ENCODE results near the gene STK17A. TPM values are rescaled to one million over a fixed set of nuclear protein-coding genes. Genes with fewer than 3 reads are reported as not detected.

STK17A gene
- total and polyA plus RNA-seq, 3 experiments from 2014 or later = 45.5 to 270 (median 45.8) TPM

DNA sequence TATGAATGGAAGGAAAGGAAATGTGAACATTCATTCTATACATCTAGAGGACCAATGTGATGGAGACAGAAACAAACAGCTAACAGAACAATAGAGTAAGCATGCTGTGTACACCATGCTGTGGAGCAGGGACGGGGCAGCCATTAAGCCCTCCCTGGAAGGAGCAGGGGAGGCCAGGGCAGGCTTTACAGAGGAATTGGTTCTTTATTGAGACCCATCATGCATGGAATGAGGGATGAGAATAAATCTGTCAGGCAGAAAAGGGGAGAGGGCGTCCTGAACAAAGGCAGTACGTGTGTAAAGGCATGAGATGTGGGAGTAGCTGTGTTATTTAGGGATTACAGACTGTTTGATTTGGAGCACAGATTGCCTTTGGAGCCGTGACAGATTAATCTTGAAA lies 35.2 kb downstream of the STK17A start:
- peaks cover 98% of the 10 kb centered on the region for H3K4me1 ChIP-seq (ENCODE audit: insufficient read depth, low read length)
- peaks cover 28% of the 10 kb centered on the region for H3K36me3 ChIP-seq (ENCODE audit: insufficient read depth, low read length)
- H3K9me3 ChIP-seq (ENCODE audit: low read length) = no peaks in the 10 kb centered on the region
- H3K36me3 Mint-ChIP-seq = peaks cover 12 to 54% (median 17%) of the 10 kb centered on the region in 3 donors
- H3K9me3 Mint-ChIP-seq = no peaks in the 10 kb centered on the region
- DNase-seq = no peak
- H3K27me3 ChIP-seq (ENCODE audit: insufficient read depth, low read length, poor library complexity, severe bottlenecking) = no peaks in the 10 kb centered on the region
- no peak overlapping the region for H3K4me3 Mint-ChIP-seq
- peaks cover 5 to 59% (median 54%) of the 10 kb centered on the region in 3 donors for H3K4me1 Mint-ChIP-seq
- H3K27ac ChIP-seq (ENCODE audit: low read depth, low read length) = no peak overlapping the region
- no peak overlapping the region for H3K27ac Mint-ChIP-seq
- ChIA-PET CTCF (interaction anchor here (0.8 to 4.0 kb wide), 5 partner anchors 9 to 82 kb away, joined by 3 to 20 read pairs (median 3); partner anchors contain the start of gene STK17A), POLR2A (interaction anchor here (0.6 to 1.3 kb wide), 4 partner anchors 9 to 31 kb away, joined by 3 to 6 read pairs (median 4); no protein-coding TSS in a partner anchor)
- no peak overlapping the region for H3K4me3 ChIP-seq (ENCODE audit: low read length)
- no peaks in the 10 kb centered on the region for H3K27me3 Mint-ChIP-seq

DNA sequence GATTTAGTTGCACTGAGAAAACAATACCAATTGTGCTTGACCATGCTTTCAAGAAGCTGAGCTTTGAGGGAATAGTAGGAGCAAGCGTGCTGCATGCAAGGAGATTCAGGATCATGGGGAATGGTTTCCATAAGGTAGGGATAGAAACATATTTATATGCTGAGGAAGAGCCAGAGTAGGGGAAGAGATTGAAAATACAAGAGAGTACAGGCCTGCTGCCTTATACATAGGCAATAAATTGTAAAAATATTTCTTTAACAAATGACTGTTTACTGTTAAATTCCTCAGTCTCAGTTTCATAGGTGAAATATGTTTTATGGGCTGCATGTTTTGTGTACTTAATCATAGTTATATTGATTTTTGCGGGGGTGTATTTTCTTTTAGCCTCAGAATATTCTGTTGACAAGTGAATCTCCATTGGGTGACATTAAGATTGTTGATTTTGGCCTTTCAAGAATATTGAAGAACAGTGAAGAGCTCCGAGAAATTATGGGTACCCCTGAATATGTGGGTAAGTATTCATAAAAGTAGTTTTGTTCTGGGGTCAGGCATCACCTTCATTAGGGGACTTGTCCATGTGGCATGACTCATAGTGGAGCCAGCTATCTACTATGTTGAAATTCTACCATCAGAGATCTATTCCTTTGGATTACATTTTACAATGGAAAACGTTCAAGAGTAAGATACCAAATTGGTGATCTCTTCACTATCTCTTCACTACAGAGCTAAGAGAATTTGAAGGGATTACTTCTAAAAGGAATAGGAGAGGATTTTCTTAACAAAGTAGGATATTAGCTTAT lies 36.5 kb downstream of the STK17A start:
- Mint-ChIP-seq H3K36me3 (peaks cover 8 to 54% (median 18%) of the 10 kb centered on the region in 3 donors), H3K9me3 (no peaks in the 10 kb centered on the region), H3K4me1 (peaks cover 0 to 61% (median 56%) of the 10 kb centered on the region in 3 donors), H3K4me3 (no peak overlapping the region), H3K27ac (no peak overlapping the region), H3K27me3 (no peaks in the 10 kb centered on the region)
- no peak for DNase-seq
- Histone ChIP-seq H3K27ac (ENCODE audit: low read depth, low read length) (no peak overlapping the region), H3K9me3 (ENCODE audit: low read length) (no peaks in the 10 kb centered on the region), H3K36me3 (ENCODE audit: insufficient read depth, low read length) (peaks cover 29% of the 10 kb centered on the region), H3K4me3 (ENCODE audit: low read length) (no peak overlapping the region), H3K27me3 (ENCODE audit: insufficient read depth, low read length, poor library complexity, severe bottlenecking) (no peaks in the 10 kb centered on the region), H3K4me1 (ENCODE audit: insufficient read depth, low read length) (peaks cover 97% of the 10 kb centered on the region)
- POLR2A ChIA-PET = interaction anchor here (0.5 to 2.1 kb wide), 7 partner anchors 10 to 37 kb away, joined by 3 to 7 read pairs (median 4); partner anchors contain the start of gene STK17A
- CTCF ChIA-PET = interaction anchor here (3.4 to 4.9 kb wide), 2 partner anchors 36 to 81 kb away, joined by 14 to 39 read pairs; partner anchors contain the start of gene STK17A

DNA sequence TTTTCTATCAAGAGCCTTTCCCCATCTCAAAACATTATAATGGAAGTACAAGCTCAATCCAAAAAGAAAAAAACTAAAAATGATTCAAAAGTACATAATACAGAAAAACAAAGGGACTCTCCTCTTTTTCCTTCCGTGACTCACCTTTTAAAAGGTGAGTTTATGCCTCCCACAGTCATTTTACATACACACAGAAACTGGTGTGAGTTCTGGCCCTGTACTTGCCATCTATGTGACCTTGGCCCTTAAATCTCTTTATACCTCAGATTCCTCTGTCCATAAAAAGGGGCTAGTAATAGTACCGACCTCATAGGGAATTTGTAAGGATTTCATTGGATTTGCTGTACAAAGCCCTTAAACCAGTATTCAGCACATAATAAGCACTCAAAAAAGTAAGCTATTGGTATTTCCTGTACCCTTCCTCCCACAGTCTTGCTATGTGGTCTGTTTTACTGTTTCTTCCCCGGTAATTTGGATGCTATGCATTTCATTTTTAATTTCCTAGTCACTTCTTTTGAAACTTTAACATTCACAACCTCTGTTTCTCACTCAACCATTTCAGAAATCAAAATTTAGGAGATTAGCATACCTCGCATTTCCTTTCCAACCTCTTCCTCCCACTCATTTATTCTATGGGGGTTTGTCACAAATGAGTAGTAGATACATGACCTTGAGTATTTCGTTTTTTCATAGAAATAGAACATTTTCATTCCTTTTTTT lies 39.0 kb downstream of the STK17A start:
- Mint-ChIP-seq H3K36me3 (peaks cover 0 to 57% (median 20%) of the 10 kb centered on the region in 3 donors), H3K27ac (peak overlapping the region in 7 of 8 donors; percentile 76 to 96 (median 92)), H3K9me3 (peaks cover 0 to 2% (median 0%) of the 10 kb centered on the region in 5 donors), H3K27me3 (peaks cover 0 to 3% of the 10 kb centered on the region in 2 donors), H3K4me1 (peaks cover 0 to 65% (median 60%) of the 10 kb centered on the region in 3 donors), H3K4me3 (peak overlapping the region; percentile 1 to 86 (median 73))
- POLR2A ChIA-PET = interaction anchor here (0.5 to 1.0 kb wide), 5 partner anchors 16 to 1002 kb away, joined by 3 to 6 read pairs (median 3); partner anchors contain the start of gene STK17A
- H3K9me3 ChIP-seq (ENCODE audit: low read length) = no peaks in the 10 kb centered on the region
- peak overlapping the region; percentile 6 for H3K4me3 ChIP-seq (ENCODE audit: low read length)
- no peak for DNase-seq
- no peak overlapping the region for H3K27ac ChIP-seq (ENCODE audit: low read depth, low read length)
- peaks cover 33% of the 10 kb centered on the region for H3K36me3 ChIP-seq (ENCODE audit: insufficient read depth, low read length)
- H3K4me1 ChIP-seq (ENCODE audit: insufficient read depth, low read length) = peaks cover 97% of the 10 kb centered on the region
- H3K27me3 ChIP-seq (ENCODE audit: insufficient read depth, low read length, poor library complexity, severe bottlenecking) = no peaks in the 10 kb centered on the region
- CTCF ChIA-PET = interaction anchor here (1.2 to 4.9 kb wide), 4 partner anchors 24 to 78 kb away, joined by 4 to 39 read pairs (median 11); partner anchors contain the start of gene STK17A

DNA sequence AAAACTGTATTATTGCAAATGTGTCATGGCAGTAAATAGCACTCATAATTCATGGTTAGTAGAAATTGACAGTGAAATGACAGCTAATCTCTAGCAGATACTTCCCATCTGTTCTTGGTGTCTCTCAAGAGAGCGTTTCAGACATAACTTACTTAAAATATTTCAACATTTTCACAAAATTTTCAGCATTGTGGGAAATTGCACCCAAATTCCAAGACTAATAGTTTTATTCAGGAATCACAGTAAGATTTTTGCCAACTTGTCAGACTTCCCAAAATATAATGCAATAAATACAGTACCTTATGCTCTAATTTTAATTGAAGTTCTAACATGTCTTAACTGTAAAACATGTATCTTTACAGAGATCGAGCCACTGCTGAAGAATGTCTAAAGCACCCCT lies 41.2 kb downstream of the STK17A start:
- no peaks in the 10 kb centered on the region for H3K27me3 ChIP-seq (ENCODE audit: insufficient read depth, low read length, poor library complexity, severe bottlenecking)
- H3K9me3 ChIP-seq (ENCODE audit: low read length) = no peaks in the 10 kb centered on the region
- Mint-ChIP-seq H3K4me3 (peak overlapping the region in 6 of 7 donors; percentile 2 to 77 (median 40)), H3K27ac (peak overlapping the region in 7 of 8 donors; percentile 42 to 93 (median 88)), H3K9me3 (peaks cover 0 to 2% (median 0%) of the 10 kb centered on the region in 5 donors), H3K27me3 (peaks cover 0 to 3% of the 10 kb centered on the region in 2 donors), H3K36me3 (peaks cover 8 to 79% (median 31%) of the 10 kb centered on the region in 3 donors), H3K4me1 (peaks cover 0 to 87% (median 80%) of the 10 kb centered on the region in 3 donors)
- DNase-seq = no peak
- peaks cover 31% of the 10 kb centered on the region for H3K36me3 ChIP-seq (ENCODE audit: insufficient read depth, low read length)
- H3K4me1 ChIP-seq (ENCODE audit: insufficient read depth, low read length) = peaks cover 94% of the 10 kb centered on the region
- H3K27ac ChIP-seq (ENCODE audit: low read depth, low read length) = no peak overlapping the region
- CTCF ChIA-PET = no interaction called here
- POLR2A ChIA-PET = no interaction called here
- H3K4me3 ChIP-seq (ENCODE audit: low read length) = peak overlapping the region; percentile 2

DNA sequence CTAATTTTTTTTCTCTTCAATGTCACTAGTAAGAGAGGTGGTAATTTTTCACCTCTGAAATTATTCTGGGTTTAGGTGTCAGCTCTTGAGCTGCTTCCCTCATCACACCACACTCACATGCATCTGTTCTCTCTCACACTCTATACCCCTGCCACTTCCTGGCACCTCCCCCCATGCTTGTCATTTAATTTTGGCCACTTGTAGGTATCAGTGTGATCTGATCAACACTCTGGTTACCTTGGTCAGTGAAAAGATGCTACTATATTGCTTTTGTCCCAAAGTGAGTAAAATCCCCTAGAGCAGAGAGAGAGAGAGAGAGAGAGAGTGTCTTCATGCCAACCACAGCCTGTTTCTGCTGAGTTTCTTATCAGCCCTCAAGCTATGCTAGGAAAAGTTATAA lies 42.5 kb downstream of the STK17A start:
- Histone ChIP-seq H3K27ac (ENCODE audit: low read depth, low read length) (peak overlapping the region; percentile 40), H3K36me3 (ENCODE audit: insufficient read depth, low read length) (peaks cover 22% of the 10 kb centered on the region), H3K27me3 (ENCODE audit: insufficient read depth, low read length, poor library complexity, severe bottlenecking) (no peaks in the 10 kb centered on the region), H3K4me1 (ENCODE audit: insufficient read depth, low read length) (peaks cover 93% of the 10 kb centered on the region), H3K9me3 (ENCODE audit: low read length) (no peaks in the 10 kb centered on the region), H3K4me3 (ENCODE audit: low read length) (no peak overlapping the region)
- Mint-ChIP-seq H3K4me1 (peaks cover 0 to 100% (median 90%) of the 10 kb centered on the region in 3 donors), H3K4me3 (peak overlapping the region; percentile 35 to 77 (median 73)), H3K27me3 (peaks cover 0 to 3% of the 10 kb centered on the region in 2 donors), H3K9me3 (peaks cover 0 to 2% (median 0%) of the 10 kb centered on the region in 5 donors), H3K36me3 (peaks cover 10 to 86% (median 31%) of the 10 kb centered on the region in 3 donors), H3K27ac (peak overlapping the region in 7 of 8 donors; percentile 62 to 94 (median 91))
- DNase-seq = peak; percentile 52 to 87 (median 80)
- POLR2A ChIA-PET = interaction anchor here (1.2 to 2.5 kb wide), 3 partner anchors 23 to 74 kb away, joined by 4 to 21 read pairs (median 16); partner anchors contain the start of gene STK17A
- CTCF ChIA-PET = interaction anchor here (0.7 to 4.0 kb wide), 4 partner anchors 14 to 75 kb away, joined by 3 to 44 read pairs (median 6); partner anchors contain the start of gene STK17A

GRCh38 chr7:43625980-43626379 lies 43.1 kb downstream of the STK17A start:
- H3K27me3 Mint-ChIP-seq = peaks cover 0 to 3% of the 10 kb centered on the region in 2 donors
- POLR2A ChIA-PET = interaction anchor here (1.1 to 2.5 kb wide), 5 partner anchors 12 to 74 kb away, joined by 3 to 21 read pairs (median 4); partner anchors contain the start of gene STK17A
- H3K9me3 ChIP-seq (ENCODE audit: low read length) = no peaks in the 10 kb centered on the region
- H3K9me3 Mint-ChIP-seq = peaks cover 0 to 2% (median 0%) of the 10 kb centered on the region in 5 donors
- DNase-seq = no peak
- peaks cover 0 to 100% (median 90%) of the 10 kb centered on the region in 3 donors for H3K4me1 Mint-ChIP-seq
- H3K27ac Mint-ChIP-seq = peak overlapping the region in 7 of 8 donors; percentile 62 to 94 (median 91)
- H3K36me3 Mint-ChIP-seq = peaks cover 14 to 87% (median 30%) of the 10 kb centered on the region in 3 donors
- H3K27ac ChIP-seq (ENCODE audit: low read depth, low read length) = peak overlapping the region; percentile 40
- H3K4me3 ChIP-seq (ENCODE audit: low read length) = no peak overlapping the region
- H3K4me1 ChIP-seq (ENCODE audit: insufficient read depth, low read length) = peaks cover 94% of the 10 kb centered on the region
- no peaks in the 10 kb centered on the region for H3K27me3 ChIP-seq (ENCODE audit: insufficient read depth, low read length, poor library complexity, severe bottlenecking)
- H3K4me3 Mint-ChIP-seq = peak overlapping the region; percentile 19 to 77 (median 54)
- CTCF ChIA-PET = interaction anchor here (1.2 to 4.0 kb wide), 4 partner anchors 14 to 74 kb away, joined by 3 to 44 read pairs (median 6); partner anchors contain the start of gene STK17A
- peaks cover 27% of the 10 kb centered on the region for H3K36me3 ChIP-seq (ENCODE audit: insufficient read depth, low read length)

GRCh38 chr7:43626695-43627094 lies 43.8 kb downstream of the STK17A start:
- Mint-ChIP-seq H3K36me3 (peaks cover 18 to 88% (median 34%) of the 10 kb centered on the region in 3 donors), H3K4me3 (peak overlapping the region in 4 of 7 donors; percentile 14 to 54 (median 34)), H3K27ac (peak overlapping the region in 7 of 8 donors; percentile 25 to 93 (median 77)), H3K4me1 (peaks cover 0 to 100% (median 91%) of the 10 kb centered on the region in 3 donors), H3K9me3 (peaks cover 0 to 2% (median 0%) of the 10 kb centered on the region in 5 donors), H3K27me3 (peaks cover 0 to 3% of the 10 kb centered on the region in 2 donors)
- Histone ChIP-seq H3K27ac (ENCODE audit: low read depth, low read length) (no peak overlapping the region), H3K4me3 (ENCODE audit: low read length) (no peak overlapping the region), H3K27me3 (ENCODE audit: insufficient read depth, low read length, poor library complexity, severe bottlenecking) (no peaks in the 10 kb centered on the region), H3K4me1 (ENCODE audit: insufficient read depth, low read length) (peaks cover 94% of the 10 kb centered on the region), H3K9me3 (ENCODE audit: low read length) (no peaks in the 10 kb centered on the region), H3K36me3 (ENCODE audit: insufficient read depth, low read length) (peaks cover 27% of the 10 kb centered on the region)
- CTCF ChIA-PET = interaction anchor here (1.2 to 4.0 kb wide), 4 partner anchors 13 to 74 kb away, joined by 3 to 44 read pairs (median 6); partner anchors contain the start of gene STK17A
- POLR2A ChIA-PET = interaction anchor here (0.5 to 2.5 kb wide), 7 partner anchors 13 to 44 kb away, joined by 3 to 21 read pairs (median 4); partner anchors contain the start of gene STK17A
- no peak for DNase-seq
